ENCODE measurements around the gene RUNX2.

- TF ChIP-seq CTCF (conservative IDR thresholded peaks at IDR 0.05; ENCODE audit: low read length): no peak
- TF ChIP-seq EZH2phosphoT487 (IDR thresholded peaks at IDR 0.05; ENCODE audit: borderline replicate concordance, low read depth, low read length): no peak
Observed at GRCh38 chr6:45647341-45648261, 319.5 kb downstream of the RUNX2 start.

Data from OCI-LY7 (cell line).